Ascending aorta (tissue), 2 donors: ENCODE measurements around the gene FAM227B. TPM values are rescaled to one million over a fixed set of nuclear protein-coding genes. Genes with fewer than 3 reads are reported as not detected.
"Not testable (repeated sequence)": the region's sequence is repeated elsewhere in the genome, so short reads cannot be mapped to it uniquely, and the experiment has no call there.

Source experiments
- DNase-seq, 2 donors: peaks; one replicate each; pipeline ENCODE4 v3.0.0-alpha.2; 2019; ENCODE audit warnings: low spot score in 2 of 2
- H3K27ac ChIP-seq, 2 donors: fragments of 200-600 bp; sonication (generic); one replicate each; pipeline ENCODE4 v1.5.1; 2016 to 2017; ENCODE audit warnings: mild to moderate bottlenecking in 1 of 2
- H3K27me3 ChIP-seq: fragments of 200-600 bp; sonication (generic); one replicate; pipeline ENCODE4 v1.5.1; 2017
- H3K36me3 ChIP-seq, 2 donors: fragments of 200-600 bp; sonication (generic); one replicate each; pipeline ENCODE4 v1.5.1; 2016
- H3K4me1 ChIP-seq, 2 donors: fragments of 200-600 bp; sonication (generic); one replicate each; pipeline ENCODE4 v1.5.1; 2016 to 2017; ENCODE audit warnings: mild to moderate bottlenecking in 1 of 2
- H3K4me3 ChIP-seq, 2 donors: fragments of 200-600 bp; sonication (generic); one replicate each; pipeline ENCODE4 v1.5.1; 2016 to 2017; ENCODE audit warnings: mild to moderate bottlenecking in 1 of 2
- H3K9me3 ChIP-seq, 2 donors: fragments of 200-600 bp; sonication (generic); one replicate each; pipeline ENCODE4 v1.5.1; 2016
- CTCF ChIP-seq, 3 experiments: fragments of 200-600 bp in 2 of 3; fragments of 450-650 bp in 1 of 3; sonication (generic) in 2 of 3; IDR thresholded peaks; one replicate each; pipeline ENCODE4 v1.5.1; 2016 to 2019; ENCODE audit warnings: antibody characterized with exemption in 3 of 3, mild to moderate bottlenecking in 1 of 3, moderate library complexity in 1 of 3
- intact Hi-C: fragments of 100-400 bp; cut with DNase I; formaldehyde crosslinking; loops from one replicate; pipeline ENCODE4 v1.15.1; 2023
- total RNA-seq: library from RNA; depleted of rRNA; stranded (reverse); fragments of >200 nt; gene quantifications from one replicate; pipeline ENCODE4 v1.1.0, GENCODE V29; 2016

The FAM227B gene
- total RNA-seq, 1 donor from 2014 or later, result not detected

- peaks cover 0 to under 1% of the 10 kb centered on the region in 2 donors for H3K9me3 ChIP-seq
- no peaks in the 10 kb centered on the region for H3K27me3 ChIP-seq
- H3K27ac ChIP-seq, result no peak overlapping the region
- TF ChIP-seq CTCF (IDR thresholded peaks at IDR 0.05), result no peak
- no peak overlapping the region for H3K4me3 ChIP-seq
- no peak for DNase-seq
- intact Hi-C loops, result no loop called here
- H3K36me3 ChIP-seq, result no peaks in the 10 kb centered on the region
- no peaks in the 10 kb centered on the region for H3K4me1 ChIP-seq
These were observed 10.3 kb downstream of the FAM227B start for GRCh38 chr15:49610157-49610918.

- Histone ChIP-seq H3K27ac (no peak overlapping the region), H3K4me3 (no peak overlapping the region), H3K4me1 (no peaks in the 10 kb centered on the region), H3K27me3 (no peaks in the 10 kb centered on the region), H3K36me3 (no peaks in the 10 kb centered on the region), H3K9me3 (peaks cover 0 to 10% of the 10 kb centered on the region in 2 donors)
- intact Hi-C loops, result no loop called here
- no peak for TF ChIP-seq CTCF (IDR thresholded peaks at IDR 0.05)
- DNase-seq, result no peak
These were observed 14.0 kb downstream of the FAM227B start for GRCh38 chr15:49606594-49606993.

- TF ChIP-seq CTCF (IDR thresholded peaks at IDR 0.05), result no peak
- DNase-seq, result no peak
- Histone ChIP-seq H3K36me3 (peaks cover 0 to 2% of the 10 kb centered on the region in 2 donors), H3K4me1 (no peaks in the 10 kb centered on the region), H3K9me3 (peaks cover 7 to 16% of the 10 kb centered on the region in 2 donors), H3K27ac (no peak overlapping the region), H3K4me3 (no peak overlapping the region), H3K27me3 (no peaks in the 10 kb centered on the region)
- intact Hi-C loops, result no loop called here
These were observed 15.0 kb downstream of the FAM227B start for GRCh38 chr15:49605588-49605987.

DNA sequence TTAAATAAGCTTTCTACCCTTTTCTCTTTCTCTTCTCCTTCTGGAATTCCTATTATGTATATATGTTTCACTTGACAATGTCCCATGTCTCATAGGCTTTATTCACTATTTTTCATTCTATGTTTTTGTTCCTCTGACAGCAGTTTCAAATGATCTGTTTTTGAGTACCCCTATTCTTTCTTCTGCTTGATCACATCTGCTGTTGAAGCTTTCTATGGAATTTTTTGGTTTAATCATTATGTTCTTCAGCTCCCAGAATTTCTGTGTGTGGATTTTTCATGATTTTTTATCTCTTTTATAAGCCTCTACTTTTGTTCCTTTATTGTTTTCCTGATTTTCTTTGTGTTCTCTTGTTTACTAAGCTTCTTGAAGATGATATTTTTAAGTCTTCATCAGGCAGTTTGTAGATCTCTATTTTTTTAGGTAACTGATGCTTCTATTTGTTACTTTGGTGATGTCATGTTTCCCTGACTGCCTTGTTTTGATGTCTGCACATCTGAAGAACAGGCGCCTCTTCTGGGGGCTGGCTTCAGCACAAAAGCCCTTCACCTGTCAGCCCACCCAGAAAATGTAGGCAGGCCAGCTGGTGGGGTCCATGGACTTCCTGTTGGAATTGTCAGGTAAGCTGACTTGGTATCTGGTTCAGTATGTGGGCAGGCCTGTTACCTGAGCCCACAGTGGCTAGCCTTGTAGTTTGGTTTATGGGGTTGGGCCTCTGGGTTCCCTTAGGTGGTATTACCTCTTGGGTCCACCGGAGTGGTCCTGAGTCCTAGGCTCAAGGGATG is 15.8 kb downstream of the FAM227B start:
- no peak for DNase-seq
- no peak overlapping the region for H3K4me3 ChIP-seq
- H3K27me3 ChIP-seq, result no peaks in the 10 kb centered on the region
- intact Hi-C loops, result no loop called here
- no peak for TF ChIP-seq CTCF (IDR thresholded peaks at IDR 0.05)
- no peaks in the 10 kb centered on the region for H3K4me1 ChIP-seq
- H3K27ac ChIP-seq, result no peak overlapping the region
- H3K9me3 ChIP-seq, result peaks cover 11 to 24% of the 10 kb centered on the region in 2 donors
- H3K36me3 ChIP-seq, result peaks cover 0 to 5% of the 10 kb centered on the region in 2 donors

GRCh38 chr15:49592829-49593316 is 27.7 kb downstream of the FAM227B start:
- peaks cover 0 to 30% of the 10 kb centered on the region in 2 donors for H3K9me3 ChIP-seq
- H3K4me3 ChIP-seq, H3K27me3 ChIP-seq, H3K4me1 ChIP-seq, H3K36me3 ChIP-seq, H3K27ac ChIP-seq, intact Hi-C loops, DNase-seq: not testable (repeated sequence)

DNA sequence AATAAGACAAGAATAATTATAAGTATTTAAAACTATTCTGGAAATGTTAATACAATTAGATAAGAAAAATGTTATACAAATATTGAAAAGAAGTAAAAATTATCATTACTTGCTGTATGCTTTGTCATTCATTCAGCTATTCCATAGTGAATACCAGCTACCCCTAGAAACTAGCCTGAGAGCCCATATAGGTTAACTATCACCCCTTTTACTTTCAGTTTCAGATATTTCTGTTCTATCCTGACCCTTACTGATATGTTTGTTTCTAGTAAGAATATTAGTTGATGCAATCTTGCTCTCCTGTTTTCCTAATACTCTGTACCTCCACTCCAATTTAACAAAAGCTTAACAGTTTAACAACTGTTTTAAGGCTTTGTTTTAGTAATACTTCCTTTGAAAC is 31.6 kb downstream of the FAM227B start:
- H3K4me1 ChIP-seq, result no peaks in the 10 kb centered on the region
- no peaks in the 10 kb centered on the region for H3K27me3 ChIP-seq
- intact Hi-C loops, result no loop called here
- DNase-seq, result no peak
- no peak for TF ChIP-seq CTCF (IDR thresholded peaks at IDR 0.05)
- peaks cover 0 to 9% of the 10 kb centered on the region in 2 donors for H3K9me3 ChIP-seq
- H3K4me3 ChIP-seq, result no peak overlapping the region
- no peaks in the 10 kb centered on the region for H3K36me3 ChIP-seq
- no peak overlapping the region for H3K27ac ChIP-seq
